GM12873 (cell line): ENCODE results near the gene CTNNA2.

Source experiments
- CTCF ChIP-seq: IDR thresholded peaks from 2 replicates; pipeline ENCODE4 v1.5.1; 2012; ENCODE audit warnings: low read depth, mild to moderate bottlenecking, moderate library complexity, low read length, control low read depth; ENCODE audit not compliant: insufficient read depth; ENCODE audit errors: missing control alignments

The CTNNA2 gene

GRCh38 chr2:80573950-80574349, 1061.1 kb downstream of the CTNNA2 start:
- TF ChIP-seq CTCF, result no peak

- TF ChIP-seq CTCF, result no peak
Measured at GRCh38 chr2:80579756-80580155, 1066.9 kb downstream of the CTNNA2 start.

DNA sequence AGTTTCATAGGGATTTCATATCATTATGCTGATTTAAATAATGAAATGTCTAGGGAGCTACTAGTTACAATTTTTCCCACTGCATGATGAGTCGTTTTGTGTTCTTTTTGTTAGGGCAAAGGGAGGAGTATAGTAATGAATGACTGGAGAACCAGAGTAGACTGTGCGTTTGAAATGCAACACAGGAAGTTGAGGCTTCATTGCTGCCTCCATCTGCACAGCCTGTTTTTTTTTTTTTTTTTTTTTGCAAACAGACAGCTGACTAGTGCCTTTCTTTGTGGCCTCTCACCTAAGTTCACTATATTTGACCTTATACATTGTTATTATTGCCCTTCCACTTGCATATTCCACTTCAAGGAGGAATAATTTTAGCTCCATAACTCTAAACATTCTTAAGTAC, 1078.4 kb downstream of the CTNNA2 start:
- TF ChIP-seq CTCF, result no peak

DNA sequence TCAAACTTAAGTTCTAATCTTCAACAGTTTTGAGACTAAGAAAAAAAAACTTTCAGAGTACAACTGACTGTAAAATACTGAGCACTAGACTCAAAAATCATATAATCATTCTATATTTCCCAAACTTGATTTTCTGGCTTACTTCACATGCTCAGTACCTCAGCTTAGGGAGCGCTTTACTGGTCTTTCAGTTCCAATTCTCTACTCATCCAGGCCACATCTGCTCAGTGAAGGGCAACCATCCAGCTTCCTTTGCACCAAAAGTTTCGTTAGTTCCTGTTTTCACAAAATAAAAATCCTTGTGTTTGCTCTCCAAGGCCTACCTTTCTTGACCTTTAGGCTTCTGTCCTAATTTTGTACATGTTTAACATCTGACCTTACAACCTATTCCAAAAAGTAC, 1079.3 kb downstream of the CTNNA2 start:
- no peak for TF ChIP-seq CTCF

DNA sequence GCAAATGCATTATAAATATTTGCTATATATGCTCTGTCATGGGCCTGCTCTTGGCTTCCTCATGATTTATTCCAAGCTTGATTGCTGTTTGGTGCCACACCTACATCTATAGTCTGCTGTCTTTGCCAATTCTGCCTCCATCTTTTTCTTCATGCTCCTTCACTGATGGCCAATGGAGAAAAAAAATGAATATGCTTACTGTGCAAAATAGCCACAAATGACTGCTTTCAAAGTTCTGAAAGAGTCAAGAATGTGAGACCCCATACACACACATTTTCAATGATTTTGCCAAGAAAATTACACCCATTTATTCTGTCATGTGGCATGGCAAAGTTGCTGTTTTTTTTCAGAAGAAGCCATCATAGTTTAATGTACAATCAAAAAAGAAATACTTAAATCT, 1097.3 kb downstream of the CTNNA2 start:
- no peak for TF ChIP-seq CTCF

- TF ChIP-seq CTCF, result no peak
Measured at GRCh38 chr2:80621656-80622055, 1108.8 kb downstream of the CTNNA2 start.

DNA sequence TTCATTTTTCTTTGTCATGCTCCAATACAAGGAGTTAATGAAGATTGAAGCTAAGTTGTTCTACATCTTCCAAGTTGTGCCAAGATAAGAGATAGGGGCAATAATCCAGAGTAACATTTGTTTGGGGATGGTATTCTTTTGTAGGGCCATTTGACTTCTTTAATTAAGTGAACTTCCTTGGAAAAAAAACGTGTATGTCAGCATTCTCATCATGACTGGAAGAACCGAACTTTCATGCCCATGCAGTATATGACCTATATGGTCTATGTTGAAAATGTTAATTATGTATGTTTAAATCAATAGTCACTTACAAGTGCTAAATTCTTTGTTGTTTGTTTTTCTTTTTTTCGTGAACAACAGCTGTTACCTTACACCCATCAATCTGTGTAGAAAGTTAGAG, 1111.2 kb downstream of the CTNNA2 start:
- no peak for TF ChIP-seq CTCF
